NCI-H2227 treated with DMSO at 0.1 percent for 48 hours (cell line): ENCODE measurements around the gene TRIM17.

Source experiments
- DNase-seq: peaks from one replicate; lab custom pipeline; 2025; lab: John Stamatoyannopoulos, UW

TRIM17 gene

GRCh38 chr1:228366866-228367741 is 49.6 kb downstream of the TRIM17 start:
- DNase-seq, result no peak

GRCh38 chr1:228366062-228366865 is 50.4 kb downstream of the TRIM17 start:
- no peak for DNase-seq

DNA sequence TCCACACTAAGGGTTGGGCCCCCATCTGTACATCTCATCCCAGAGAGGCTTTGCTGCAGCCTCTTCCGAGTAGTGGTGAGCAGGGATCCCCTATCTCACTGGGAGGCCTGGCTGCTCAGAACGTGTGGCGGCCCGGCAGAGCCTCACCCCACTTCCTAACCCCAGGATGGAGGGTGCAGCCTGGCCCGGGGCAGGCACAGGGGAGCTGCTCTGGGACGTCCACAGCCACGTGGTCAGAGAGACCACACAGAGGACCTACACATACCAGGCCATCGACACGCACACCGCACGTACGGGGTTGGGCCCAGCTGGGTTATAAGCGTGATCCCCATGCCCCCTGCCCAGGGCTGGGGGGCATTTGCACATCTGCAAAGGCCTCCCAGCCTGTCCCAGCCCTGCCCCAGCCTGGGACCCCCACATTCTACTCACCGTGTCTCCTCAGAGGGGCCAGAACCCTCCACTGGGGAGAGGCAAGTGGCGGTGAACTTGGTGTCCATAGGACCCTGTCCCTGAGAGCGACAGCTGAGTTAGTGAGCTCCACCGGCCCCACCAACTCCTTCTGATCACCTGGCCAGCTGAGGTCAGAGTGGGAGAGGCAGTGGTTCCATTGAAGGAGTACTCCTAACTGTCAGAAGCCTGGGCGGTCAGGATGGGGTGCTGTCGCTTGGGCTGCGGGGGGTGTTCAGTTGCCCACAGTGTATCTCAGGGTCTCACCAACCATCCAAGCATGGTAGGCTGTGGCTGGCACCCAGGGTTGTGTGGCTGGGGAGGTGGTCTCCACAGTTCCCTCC is 51.2 kb downstream of the TRIM17 start:
- DNase-seq, result no peak

DNA sequence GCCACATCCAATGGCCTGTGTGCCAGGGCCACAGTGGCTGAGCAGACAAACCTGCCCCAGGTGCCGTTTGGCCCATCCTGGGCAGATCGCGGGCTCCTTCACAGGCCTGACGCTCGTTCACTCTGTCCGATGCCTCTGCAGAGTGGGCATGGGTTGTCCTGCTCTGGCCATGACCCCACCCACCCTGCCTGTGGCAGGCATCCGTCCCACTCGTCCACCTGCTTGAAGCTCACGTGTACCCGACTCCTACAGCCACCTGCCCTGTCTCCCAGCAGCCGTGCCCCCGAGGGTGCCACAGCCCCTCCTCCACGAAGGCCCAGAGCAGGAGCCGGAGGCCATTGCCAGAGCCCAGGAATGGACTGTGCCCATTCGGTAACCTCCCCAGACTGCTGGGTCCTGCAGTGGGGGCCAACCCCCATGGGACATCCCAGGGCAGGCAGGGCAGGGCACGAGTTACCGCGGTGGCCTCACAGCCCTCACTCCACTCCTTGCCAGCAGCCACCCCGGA is 51.9 kb downstream of the TRIM17 start:
- no peak for DNase-seq

DNA sequence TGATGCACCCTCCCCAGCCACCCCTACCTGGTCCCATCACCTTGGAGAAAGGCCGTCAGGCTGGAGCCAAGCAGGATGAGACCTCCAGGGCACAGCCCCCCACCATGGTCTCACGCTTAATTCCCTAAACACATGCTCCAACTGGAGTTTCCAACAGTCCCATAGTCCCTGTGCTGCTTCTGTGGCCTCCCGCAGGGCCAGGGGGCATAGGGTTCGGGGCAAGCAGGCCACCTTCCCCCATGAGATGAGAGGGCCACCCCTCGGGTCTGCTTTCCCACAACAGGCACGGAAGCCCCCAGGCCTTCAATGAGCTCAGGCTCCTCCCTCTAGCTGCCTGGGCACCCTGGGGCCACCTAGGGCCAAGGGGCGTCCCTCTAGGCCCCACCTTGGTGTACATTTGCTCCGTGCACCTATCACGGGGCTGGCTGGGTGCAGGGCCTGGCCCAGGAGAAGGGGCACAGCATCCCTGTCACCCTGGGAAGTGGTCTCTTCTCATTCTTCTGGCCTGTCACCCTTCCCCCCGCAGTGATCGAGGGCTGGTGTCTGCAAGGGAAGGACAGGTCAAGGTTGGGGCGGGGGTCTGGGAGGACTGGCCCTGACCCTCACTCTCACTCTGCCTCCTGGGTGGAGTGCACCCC is 52.5 kb downstream of the TRIM17 start:
- DNase-seq, result no peak

DNA sequence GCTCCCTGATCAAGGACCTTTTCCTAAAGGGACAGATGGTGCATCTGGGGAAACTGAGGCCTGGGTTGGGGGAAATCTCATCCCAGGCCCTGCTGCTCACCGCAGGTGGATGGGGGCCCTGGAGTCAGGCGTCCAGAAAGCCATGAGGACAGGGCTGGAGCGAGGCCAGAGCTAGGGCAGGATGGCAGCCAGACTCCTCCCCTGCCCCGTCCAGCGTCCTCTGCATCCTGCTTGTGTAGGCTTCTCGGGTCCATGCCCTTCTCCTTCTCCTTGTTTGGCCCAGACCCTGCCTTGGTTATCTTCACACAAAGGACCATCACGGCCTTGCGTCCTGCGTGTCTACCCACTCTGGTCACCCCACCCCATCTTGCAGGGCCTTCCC is 53.0 kb downstream of the TRIM17 start:
- no peak for DNase-seq

DNA sequence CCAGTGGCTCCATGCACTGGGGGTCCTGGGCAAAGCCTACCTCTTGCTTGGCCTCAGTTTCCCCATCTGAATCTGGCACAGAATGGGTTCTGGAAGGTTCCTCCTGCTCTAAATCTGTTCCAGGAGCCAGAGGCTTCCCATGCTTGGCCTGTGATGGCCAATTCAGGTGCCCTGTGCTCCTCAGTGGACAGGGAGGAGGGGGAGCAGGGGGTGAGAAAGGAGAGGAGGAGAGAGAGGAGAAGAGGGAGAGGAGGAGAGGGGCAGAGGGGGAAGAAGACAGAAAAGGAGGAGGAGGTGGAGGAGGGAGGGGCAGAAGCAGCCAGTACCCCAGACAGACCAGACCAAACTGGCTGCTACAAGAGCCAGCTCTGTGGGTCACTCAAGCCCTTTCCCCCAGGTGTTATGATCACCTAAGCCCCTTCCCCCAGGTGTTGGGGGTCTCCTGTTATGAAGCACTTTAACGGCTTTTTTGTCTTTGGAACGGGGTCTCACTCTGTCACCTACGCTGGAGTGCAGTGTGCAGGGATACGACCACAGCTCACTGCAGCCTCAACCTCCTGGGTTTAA is 53.7 kb downstream of the TRIM17 start:
- DNase-seq, result no peak

DNA sequence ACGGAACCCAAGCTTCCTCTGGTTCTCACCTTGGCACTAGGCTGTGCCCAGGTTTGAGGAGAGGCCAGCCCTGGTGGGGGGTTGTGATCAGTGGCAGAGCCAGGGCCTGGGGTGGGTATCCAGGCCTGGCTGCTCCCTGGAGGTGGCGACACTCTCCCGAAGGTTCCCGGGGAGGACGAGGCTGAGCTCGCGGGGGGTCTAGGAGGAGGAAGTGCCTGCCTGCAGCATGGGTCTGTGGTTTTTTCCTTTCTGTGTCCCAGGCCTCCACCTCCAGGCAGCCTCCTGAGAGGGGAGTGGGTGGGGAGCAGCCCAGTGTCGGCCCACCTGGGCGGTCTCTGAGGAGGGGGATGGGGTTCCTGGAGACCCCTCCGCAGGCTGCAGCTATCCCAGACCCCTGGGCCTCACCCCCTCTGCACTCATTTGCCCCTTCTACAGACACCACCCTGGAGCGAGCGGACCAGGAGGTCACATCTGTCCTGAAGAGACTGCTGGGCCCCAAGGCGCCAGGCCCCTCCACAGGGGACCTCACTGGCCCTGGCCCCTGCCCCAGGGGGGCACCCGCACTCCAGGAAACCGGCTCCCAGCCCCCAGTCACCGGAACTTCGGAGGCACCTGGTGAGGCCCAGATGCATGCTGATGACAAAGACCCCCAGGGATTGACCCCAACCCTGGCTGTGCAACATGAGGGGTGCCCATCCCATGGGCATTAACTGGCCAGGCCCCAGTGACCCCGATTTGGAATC is 54.3 kb downstream of the TRIM17 start:
- DNase-seq, result no peak

GRCh38 chr1:228361314-228362140 is 55.1 kb downstream of the TRIM17 start:
- DNase-seq, result no peak

DNA sequence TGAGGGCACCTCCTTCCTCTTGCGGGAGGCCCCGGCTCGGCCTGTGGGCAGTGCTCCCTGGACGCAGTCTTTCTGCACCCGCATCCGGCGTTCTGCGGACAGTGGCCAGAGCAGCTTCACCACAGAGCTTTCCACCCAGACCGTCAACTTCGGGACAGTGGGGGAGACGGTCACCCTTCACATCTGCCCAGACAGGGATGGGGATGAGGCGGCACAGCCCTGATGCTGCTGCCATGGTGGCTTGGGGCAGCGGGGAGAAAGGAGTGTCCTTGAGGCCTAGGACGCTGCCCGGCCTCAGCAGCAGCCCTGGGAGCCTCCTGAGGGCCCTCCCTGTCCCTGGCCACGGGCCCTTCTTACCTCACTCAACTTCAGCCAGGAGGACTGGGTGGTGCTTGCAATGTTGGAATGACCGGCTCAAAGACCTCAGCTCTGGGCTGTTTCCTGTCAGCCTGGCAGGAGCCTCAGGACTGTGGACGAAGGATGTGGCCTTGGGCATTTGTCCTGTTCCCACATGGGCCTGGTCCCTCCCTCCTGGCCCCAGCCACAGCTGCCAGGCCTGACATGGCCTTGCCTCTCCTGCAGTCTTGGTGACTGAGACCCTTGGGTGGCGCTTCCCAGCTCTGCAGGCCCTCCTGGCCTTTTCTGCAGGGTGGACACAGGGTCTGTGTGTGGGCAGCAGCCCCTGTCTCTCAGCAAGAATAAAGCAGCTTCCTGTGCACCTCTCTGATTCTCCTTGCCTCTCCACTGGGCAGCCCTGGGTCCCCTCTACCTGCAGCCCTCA is 55.9 kb downstream of the TRIM17 start:
- DNase-seq, result no peak

- no peak for DNase-seq
Measured at GRCh38 chr1:228359613-228360532, 56.8 kb downstream of the TRIM17 start.

DNA sequence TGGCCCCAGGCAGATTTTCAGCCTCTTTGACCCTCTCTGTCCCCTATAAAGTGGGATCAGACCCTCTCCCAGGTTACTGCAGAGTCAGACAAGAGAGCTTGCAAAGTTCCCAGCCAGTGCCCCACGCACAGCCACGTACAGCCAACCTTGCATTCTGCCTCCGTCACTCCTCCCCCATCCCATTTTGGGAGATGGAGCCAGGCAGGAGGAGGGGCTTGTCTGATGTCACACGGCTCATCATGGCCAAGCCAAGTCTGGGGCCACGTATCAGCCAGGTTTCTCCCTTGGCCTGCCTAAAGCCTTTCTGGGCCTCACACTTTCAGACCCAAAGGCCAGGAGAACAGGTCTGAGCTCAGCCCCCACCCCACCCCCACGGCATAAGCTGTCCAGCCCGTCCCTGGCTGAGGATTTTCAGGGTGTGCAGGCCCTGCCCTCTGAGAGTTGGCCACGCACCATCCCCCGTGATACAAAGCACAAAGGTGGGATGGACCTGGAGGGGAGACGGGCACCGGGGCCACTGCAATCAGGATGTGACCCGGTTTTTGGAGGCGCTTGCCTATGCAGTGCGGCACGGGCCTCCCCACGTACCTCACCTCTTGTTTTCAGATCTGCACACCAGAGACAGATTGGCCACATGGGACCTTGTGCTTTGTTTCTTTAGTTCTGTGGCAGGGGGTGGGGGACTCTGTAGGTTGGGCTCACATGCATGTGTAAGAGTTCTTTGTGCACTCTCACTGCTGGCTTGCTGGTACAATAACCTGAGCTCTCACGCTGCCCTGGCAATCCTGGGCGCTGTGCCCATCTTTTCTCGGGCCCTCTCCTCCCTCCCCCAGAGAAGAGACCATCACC is 57.7 kb downstream of the TRIM17 start:
- DNase-seq, result no peak

GRCh38 chr1:228358039-228358763 is 58.5 kb downstream of the TRIM17 start:
- DNase-seq, result no peak
